Measurements from ENCODE around the gene TRAF2.

- TF ChIP-seq CTCF (IDR thresholded peaks at IDR 0.05) (no peak), POLR2AphosphoS5 (IDR thresholded peaks at IDR 0.05) (no peak)
Measured at GRCh38 chr9:136845465-136846260, 40.7 kb upstream of the TRAF2 start.

Measured in stomach (tissue), 4 donors.